SIG-M5 treated with dmso at 0.1 percent for 504 hours (cell line): ENCODE measurements around the gene ATG16L1.

Experiments
- DNase-seq: peaks from one replicate; lab custom pipeline; 2025; ENCODE audit not compliant: unreplicated experiment; lab: John Stamatoyannopoulos, UW

ATG16L1 gene

DNA sequence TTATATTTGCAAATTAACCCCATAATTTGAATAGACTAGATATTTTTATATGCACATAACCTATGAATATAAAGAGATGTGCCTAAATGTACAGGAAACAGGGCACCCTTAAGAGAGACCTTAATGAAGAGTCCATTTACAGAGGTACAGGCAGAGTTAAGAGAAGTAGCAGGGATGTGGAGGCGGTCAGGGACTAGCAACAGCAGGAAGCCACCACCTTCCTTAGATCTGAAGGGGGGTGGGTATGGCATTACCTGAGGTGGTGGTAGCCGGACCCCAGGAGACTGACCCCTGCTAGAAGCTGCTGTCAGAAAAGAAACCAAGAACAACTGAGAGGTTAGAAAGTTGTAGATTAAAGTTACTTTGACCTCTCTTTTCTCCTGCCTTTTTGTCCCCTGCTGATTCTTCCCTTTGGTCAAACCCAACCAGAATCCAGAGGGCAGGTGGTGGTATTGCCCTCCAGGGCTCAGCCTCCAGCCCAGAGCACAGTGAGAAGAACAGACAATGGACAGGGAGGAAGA is 24.9 kb upstream of the ATG16L1 start:
- no peak for DNase-seq

DNA sequence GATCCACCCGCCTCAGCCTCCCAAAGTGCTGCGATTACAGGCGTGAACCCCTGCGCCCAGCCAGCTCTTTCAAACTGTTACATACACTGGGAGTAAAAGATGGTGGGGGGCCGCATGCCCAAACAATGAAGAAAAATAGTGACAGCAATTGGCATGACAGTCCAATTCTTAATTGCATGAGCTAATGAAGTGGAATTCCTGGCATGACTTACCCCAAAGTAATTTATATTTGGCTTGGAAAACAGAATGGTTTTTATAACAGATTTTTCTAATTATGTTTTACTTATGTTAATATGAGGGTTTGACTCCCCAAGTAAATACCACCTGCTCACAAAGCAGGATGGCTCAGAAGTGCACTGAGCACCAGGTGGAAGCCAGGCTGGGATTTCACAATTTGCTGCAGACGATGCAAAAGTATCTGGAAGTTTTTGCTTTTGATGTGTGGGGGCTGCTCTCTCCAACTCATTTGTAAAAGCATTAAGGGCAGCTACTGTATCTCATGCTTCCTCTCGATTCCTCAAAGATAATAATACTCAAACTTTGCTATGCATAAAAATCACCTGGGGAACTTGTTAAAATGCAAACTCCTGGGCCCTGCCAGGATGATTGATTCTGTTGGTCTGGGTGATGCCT is 24.0 kb upstream of the ATG16L1 start:
- no peak for DNase-seq

DNA sequence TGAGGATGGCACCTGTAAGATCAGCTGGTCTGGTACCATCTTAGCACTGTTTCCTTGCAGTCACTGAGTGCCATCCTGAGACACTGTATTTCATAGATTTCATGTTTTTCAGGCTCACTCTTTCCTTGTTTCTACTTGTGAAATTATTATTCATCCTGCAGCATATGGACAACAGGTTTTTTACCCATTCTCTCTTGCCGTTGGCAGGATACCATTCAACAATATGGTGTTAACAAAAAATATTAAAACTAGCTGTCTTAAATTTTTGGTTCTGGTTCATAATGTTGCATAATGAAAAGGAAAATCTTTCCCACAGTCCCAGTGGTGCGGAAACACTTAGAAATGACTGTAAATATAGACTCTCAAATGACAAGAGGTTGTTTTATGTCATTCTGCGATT is 23.1 kb upstream of the ATG16L1 start:
- no peak for DNase-seq

DNA sequence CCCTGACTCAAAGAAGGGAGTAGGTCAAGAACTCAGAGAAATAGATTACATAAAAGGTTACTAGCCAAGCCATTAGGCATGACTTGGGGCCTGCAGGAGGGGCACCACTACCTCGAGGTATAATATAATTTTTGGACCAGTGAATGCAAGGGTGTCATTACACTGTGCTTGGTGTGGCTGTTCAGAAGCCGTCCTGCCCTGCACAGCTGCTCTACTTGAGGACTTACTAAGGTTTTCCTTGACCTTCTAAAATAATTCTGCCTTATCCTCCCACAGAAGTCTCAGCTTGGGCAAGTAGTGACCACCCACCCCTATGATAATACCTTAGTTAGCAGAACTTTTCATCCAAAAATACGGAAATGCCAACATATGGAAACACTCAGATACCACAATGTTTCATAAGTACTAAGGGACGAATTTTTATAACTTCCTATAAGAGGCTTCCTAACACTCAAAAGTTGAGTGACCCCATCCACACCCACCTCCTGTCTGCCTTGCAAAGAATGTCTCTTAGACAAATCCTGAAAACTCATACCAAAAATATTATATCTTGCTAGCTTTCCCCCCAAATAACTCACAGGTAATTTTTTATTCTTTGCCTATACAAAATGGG is 17.7 kb upstream of the ATG16L1 start:
- peak; percentile 83 for DNase-seq

DNA sequence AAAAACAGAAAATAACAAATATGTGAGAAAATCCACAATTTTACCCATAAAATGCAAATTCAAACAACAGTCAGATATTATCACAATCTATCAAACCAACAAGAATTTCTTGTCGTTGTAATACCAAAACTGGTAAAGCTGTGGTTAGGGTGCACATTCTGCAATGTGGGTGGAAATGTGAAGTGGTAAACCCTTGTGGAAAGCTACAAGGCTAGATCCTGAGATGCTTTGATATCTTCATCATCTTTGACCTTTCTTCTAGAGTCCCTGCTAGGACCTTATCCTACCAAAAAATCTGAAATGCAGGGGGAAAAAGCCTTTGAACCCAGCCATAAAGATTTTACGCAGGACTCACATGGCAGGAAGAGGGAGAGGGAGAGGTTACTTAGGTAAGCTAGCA is 17.2 kb upstream of the ATG16L1 start:
- no peak for DNase-seq

DNA sequence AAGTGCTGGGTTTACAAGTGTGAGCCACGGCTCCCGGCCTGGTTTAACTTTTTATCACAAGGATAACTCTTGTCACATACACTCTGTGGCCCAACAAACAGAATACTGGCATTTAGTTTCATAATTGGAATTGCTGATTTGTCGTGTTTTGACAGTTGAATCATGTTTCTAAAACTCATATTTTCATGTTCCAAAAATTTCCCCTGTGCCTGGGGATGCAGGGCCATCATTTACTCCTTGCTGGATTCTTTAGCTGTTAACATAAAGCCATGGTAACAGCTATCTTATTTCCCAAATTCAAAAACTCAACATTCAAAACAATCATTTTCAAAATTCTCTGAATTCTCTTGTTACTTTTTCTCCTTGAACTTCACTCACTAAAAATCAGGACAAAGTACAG is 16.5 kb upstream of the ATG16L1 start:
- no peak for DNase-seq

DNA sequence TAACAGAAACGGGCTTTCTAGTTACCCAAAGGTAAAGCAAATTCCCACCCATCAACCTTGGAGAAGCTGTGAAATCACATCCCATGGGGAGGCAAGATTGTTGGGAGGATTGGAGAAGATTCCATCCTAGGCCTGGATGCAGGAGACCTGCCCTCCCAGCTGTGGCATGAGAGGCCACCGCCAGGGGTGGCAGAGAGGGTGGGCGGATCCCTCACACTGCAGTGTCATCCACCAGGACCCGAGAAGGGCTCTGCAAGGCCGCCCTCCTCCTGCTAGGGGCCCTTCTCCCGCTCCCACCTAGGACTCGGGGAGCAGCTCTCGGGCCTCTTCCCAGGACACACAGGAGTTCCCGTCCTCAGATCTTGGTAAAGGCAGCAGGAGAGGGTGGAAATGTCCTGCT is 15.5 kb upstream of the ATG16L1 start:
- no peak for DNase-seq

DNA sequence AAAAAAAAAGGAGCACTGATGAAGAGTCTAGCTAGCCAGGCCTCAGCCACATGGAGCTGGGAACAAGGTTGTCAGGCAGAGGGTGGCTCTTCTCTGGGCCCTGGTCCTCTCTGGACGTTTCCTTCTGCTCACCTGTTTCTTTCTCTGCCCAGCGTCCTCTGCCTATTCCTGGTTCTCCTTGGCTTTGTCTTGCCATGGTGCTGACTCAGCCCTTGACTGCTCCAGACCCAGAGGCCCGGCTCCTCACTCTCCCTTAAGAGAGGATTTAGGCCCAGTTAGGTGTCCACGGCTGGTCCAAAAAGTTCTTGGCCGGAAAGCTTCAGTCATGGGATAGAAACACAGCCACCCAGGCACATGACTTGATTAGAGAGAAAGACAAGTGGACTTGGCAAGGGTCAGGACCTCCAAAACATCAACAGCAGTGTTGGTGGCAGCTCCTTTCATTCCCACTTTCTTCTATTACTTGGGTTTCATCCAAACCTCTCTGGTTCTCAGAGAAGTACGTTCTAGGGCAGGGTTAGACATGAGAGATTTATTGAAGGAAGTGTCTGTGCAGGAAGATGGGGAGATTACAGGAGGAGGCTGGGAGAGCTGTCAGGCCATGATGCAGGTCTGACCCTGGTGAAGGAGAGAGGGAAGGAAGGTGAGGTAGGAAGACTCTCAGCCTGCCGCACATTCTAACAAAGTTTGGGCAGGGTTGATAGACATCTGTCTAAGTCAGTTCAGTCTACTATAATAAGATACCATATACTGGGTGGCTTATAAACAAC is 14.5 kb upstream of the ATG16L1 start:
- no peak for DNase-seq

DNA sequence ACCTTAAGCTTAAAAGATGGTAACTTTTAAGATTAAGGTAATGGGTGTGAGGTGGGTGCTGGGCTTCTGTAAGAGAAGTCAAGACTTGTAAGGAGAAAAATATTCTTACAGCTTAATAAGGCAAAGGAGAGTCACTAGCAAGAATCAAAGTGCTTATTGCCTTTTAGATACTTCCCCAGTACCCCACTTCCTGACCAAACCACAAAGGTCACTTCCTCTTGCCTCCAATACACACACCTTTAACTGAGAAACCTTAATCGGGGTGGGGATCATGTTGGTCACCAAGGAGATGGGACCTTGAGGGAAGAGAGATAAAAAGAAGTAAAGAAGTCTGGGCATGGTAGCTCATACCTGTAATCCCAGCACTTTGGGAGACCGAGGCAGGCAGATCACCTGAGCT is 10.6 kb upstream of the ATG16L1 start:
- DNase-seq: no peak

DNA sequence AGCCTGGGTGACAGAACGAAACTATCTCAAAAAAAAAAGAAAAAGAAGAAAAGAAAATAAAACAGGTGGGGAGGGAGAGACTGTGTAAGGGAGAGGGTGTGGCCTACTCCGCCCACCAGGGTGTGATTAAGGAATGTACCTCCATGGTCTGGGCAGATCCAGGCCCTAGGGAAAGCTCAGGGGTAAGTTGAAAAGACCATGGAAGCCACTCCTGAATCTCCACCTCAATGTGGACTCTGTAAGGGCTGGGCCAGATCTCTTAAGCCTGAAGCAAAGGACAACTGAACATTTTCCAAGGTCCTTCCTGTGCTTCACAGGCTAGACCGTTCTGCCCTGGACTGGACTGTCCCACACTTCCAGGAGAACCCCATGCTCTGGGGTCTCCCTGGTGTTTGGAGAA is 9.7 kb upstream of the ATG16L1 start:
- DNase-seq: no peak

DNA sequence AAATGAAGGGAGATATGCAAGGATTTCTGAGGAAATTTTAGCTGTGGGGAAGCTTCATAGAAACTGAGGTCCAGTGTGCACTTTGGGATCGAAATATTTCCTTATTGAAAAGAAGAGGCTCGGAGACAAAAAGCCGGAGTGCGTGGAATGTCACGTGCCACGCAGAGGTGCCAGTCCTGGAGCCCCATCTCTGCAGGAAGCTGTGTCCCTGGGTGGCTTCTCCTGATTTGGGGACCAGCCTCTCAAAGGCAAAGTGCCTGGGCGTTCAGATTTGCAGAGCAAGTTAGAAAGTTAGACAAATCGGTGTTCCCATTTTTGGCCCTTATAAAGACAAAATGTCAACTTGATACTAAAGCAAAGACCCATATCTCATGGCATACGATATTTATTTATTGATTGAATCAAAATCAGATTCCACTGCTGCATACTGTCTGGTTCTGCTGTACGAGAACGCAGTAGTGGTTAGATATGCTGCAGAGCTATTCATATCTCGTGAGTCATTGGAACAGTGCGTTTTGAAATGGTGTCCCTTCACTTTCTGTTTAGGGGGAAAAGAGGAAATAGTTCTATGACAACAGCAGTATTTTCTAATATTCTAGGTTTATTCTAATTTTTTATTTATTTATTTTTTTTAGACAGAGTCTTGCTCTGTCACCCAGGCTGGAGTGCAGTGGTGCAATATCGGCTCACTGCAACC is 9.1 kb upstream of the ATG16L1 start:
- peak; percentile 96 for DNase-seq

DNA sequence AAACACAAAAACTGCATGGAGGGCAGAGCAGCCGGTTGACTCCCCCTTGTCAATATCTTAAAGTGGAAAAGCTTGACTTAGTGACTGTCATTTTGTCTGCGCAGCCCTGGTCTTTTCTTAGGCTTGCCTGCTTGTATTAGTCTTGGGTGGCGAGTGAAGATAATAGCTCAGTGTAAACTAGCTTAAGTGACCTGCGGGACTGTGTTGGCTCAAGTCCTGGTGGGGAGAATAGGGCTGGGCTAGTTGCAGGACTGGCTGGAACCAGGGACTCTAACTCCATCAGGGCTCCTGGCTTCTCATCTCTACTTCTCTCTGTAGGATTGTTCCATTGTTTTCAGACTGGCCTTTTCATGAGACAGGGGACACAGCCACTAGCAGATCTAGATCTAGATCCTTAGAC is 8.1 kb upstream of the ATG16L1 start:
- DNase-seq: no peak

DNA sequence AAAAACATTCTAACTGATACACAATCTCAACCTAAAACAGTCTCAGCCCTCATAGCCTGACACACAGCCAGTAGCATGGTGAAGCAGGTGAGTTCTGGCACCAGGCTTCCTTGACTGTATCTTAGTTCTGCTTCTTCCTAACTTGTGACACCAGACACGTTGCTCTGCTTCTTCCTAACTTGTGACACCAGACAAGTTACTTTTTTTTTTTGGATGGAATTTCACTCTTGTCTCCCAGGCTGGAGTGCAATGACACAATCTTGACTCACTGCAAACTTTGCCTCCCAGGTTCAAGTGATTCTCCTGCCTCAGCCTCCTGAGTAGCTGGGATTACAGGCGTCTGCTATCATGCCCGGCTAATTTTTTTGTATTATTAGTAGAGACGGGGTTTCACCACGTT is 6.7 kb upstream of the ATG16L1 start:
- DNase-seq: no peak

DNA sequence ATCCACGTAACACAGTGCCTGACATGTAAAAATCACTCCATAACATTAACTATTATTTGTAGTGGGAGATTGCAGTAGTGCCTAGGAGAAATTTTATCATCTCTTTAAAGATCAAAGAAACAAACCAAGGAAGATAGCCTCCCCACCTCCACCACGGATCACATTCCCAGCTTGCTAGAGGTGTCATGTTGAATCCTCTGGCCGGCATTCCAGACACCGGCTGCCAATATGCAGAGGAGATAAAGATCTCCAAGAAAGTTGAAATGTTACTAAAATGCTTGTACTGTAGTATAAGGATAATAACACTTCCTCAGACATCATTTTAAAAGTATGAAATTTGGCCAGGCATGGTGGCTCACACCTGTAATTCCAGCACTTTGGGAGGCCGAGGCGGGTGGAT is 6.1 kb upstream of the ATG16L1 start:
- DNase-seq: no peak

DNA sequence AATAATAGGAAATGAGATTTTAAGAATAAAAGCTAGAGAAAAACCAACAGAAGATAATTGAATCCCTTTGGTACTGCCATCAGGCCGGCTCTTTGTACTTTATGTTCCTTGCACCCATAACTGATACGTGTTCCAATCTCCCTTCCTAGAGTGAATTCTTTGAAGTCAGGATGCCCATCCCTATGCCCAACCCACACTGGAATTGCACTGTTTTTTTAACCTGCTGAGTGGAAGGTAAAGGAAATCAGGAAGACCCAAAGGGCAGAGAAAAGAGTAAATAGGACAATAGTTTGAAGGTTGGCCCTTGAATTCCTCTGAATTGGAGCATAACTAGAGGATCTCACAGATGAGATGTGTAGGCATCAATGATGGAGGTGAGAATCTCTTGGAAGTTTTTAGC is 4.4 kb upstream of the ATG16L1 start:
- DNase-seq: no peak

DNA sequence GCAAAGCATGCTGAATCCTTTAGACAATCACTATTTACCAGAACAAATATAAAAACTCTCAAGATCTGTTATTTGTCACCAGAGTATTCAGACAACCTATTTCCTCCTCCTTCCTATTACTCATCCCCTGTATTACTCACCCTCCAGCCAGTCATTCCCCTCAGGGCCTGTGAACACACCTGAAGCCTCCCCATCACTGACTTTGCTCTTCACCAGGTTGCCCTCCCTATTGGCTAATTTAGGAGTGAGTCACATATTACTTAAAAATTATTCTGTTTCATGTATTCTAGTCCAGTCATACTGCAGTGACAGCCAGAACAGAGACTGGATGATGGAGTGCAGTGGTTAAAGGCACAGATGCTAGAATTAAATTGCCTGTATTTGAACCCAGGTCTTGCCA is 3.7 kb upstream of the ATG16L1 start:
- DNase-seq: peak; percentile 76

DNA sequence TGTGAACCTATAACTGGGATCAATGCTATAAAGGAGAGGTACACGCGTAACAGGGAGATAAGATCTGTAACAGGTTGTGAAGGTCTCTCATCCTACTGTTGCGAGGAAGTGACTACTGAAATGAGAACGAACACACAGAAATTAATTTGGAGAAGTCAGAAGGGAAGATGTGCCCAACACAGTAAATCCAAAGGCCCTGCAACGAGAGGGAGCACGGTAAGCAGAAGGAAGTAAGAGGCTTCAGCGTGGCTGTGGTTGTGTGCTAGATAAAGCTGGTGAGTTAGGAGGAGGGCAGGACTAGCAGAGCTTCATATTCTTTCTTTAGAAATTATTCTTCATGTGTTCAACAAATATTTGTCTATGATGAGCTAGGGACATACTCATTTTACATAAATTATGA is 2.5 kb upstream of the ATG16L1 start:
- peak; percentile 85 for DNase-seq

DNA sequence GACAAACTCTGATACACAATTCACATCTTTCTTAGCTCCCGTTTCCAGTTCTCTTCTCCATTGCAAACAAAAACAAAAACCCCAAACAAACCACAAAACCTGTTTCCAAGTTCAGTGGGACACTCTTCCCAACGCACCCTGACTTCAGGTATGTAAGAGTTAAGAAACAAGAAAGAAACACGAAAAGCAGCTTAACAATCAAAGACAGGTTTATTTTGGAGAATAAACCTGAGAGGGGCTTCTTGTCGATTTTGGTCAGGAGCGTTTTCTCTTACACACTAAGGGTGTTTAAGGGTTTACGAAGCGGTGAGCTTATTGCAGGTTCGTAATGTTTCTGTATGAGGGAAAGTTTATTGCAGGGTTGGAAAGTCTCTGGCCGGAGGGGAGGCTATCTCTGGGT is 905 bp upstream of the ATG16L1 start:
- no peak for DNase-seq

DNA sequence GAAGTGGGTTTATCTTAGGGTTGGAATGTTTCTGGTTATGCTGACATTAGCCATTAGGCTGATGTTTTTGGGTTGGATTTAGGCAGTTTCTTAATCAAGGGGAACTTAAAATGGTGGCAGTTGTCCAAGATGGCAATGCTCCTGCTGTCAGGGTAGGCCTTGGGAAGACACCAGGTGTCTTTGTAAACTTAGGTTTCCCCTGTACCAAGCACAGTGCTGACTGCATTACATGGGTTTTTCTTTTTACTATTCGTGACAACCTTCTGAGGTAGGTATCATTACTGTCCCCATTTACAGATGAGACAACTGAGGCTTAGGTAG is 528 bp upstream of the ATG16L1 start:
- no peak for DNase-seq

DNA sequence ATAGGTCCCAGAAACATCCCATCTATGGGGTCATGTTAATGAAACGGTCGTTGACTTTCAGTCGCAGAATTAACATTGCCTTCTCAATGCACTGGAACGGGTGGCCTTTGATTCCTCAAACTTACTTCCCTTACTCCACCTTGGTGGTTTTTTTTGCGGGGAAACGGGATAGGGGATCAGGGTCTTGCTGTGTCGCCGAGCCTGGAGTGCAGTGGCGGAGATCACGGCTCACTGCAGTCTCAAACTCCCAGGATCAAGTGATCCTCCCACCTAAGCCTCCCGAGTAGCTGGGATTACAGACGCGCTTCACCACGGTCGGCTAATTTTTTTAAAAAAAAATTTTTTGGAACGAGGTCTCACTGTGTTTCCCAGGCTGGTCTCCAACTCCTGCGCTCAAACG is 754 bp downstream of the ATG16L1 start:
- DNase-seq: no peak

DNA sequence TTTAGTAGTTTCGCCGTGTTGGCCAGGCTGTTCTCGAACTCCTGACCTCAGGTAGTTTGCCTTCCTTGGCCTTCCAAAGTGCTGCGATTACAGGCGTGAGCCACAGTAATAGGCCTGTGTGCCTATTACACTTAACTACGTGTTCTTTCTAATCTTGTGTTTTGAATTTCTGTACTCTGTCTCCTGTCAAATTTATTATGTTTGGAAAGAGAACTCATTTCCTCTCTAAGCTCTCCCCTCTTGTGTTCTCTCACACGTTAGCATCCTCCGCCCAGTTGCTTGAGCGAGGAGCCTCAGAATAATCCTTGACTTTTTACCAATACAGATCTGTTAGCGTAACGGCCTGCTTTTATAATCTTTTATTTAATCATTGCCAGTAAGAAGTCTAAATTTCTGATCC is 3.7 kb downstream of the ATG16L1 start:
- no peak for DNase-seq

DNA sequence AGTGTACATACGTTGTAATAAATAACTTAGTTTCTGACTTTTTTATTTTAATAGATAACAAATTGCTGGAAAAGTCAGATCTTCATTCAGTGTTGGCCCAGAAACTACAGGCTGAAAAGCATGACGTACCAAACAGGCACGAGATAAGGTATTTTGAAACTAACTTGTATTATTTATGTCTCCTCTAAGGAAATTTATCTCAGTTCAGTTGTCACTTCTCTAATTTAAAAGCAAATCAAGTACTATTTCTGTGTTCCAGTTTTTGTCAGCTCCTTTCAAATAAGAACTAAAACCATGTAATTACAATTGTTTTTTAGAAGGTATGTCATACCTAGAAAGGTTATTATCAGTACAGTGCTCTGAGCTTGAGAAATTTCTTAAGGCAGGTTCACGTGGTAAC is 4.6 kb downstream of the ATG16L1 start:
- DNase-seq: no peak
